Kidney epithelial cell (primary cell): ENCODE data around the gene KCNMB2. TPM values are rescaled to one million over a fixed set of nuclear protein-coding genes. Genes with fewer than 3 reads are reported as not detected.

ENCODE experiments used
- DNase-seq: peaks from one replicate; pipeline ENCODE4 v3.0.0-alpha.2; 2010; ENCODE audit warnings: low read depth
- H3K27me3 ChIP-seq: 2 replicates; pipeline ENCODE4 v1.6.0; 2011; ENCODE audit warnings: low read length; ENCODE audit not compliant: control insufficient read depth, insufficient read depth
- H3K36me3 ChIP-seq: 2 replicates; pipeline ENCODE4 v1.5.1; 2011; ENCODE audit warnings: low read length; ENCODE audit not compliant: control insufficient read depth, insufficient read depth
- H3K4me3 ChIP-seq: 2 replicates; pipeline ENCODE4 v1.5.1; 2011; ENCODE audit warnings: low read depth, mild to moderate bottlenecking, control low read depth, low read length
- CTCF ChIP-seq: IDR thresholded peaks from 2 replicates; pipeline ENCODE4 v1.5.1; 2011; ENCODE audit warnings: mild to moderate bottlenecking, moderate library complexity, low read length, control low read depth, inconsistent platforms; ENCODE audit not compliant: insufficient read depth, poor library complexity, severe bottlenecking
- total RNA-seq: library from RNA; depleted of rRNA; stranded (reverse); fragments of >200 nt; gene quantifications from 2 replicates; pipeline ENCODE4 v1.2.3, GENCODE V29; 2015

The KCNMB2 gene
- total RNA-seq, 1 donor from 2014 or later = 3.6 TPM

- no peaks in the 10 kb centered on the region for H3K36me3 ChIP-seq
- DNase-seq = no peak
- no peak for TF ChIP-seq CTCF
- H3K4me3 ChIP-seq = no peak overlapping the region
- H3K27me3 ChIP-seq = no peaks in the 10 kb centered on the region
These were observed 213.2 kb downstream of the KCNMB2 start for GRCh38 chr3:178749471-178749870.

GRCh38 chr3:178750639-178751300 lies 214.5 kb downstream of the KCNMB2 start:
- Histone ChIP-seq H3K4me3 (no peak overlapping the region), H3K36me3 (no peaks in the 10 kb centered on the region), H3K27me3 (no peaks in the 10 kb centered on the region)
- DNase-seq = no peak
- no peak for TF ChIP-seq CTCF

- DNase-seq = no peak
- no peaks in the 10 kb centered on the region for H3K36me3 ChIP-seq
- H3K4me3 ChIP-seq = no peak overlapping the region
- TF ChIP-seq CTCF = no peak
- H3K27me3 ChIP-seq = no peaks in the 10 kb centered on the region
These were observed 216.6 kb downstream of the KCNMB2 start for GRCh38 chr3:178752843-178753242.

GRCh38 chr3:178754852-178755510 lies 218.7 kb downstream of the KCNMB2 start:
- no peak for DNase-seq
- TF ChIP-seq CTCF = no peak
- H3K36me3 ChIP-seq = no peaks in the 10 kb centered on the region
- H3K27me3 ChIP-seq = no peaks in the 10 kb centered on the region
- no peak overlapping the region for H3K4me3 ChIP-seq

GRCh38 chr3:178761024-178761423 lies 224.8 kb downstream of the KCNMB2 start:
- H3K4me3 ChIP-seq = no peak overlapping the region
- no peaks in the 10 kb centered on the region for H3K36me3 ChIP-seq
- DNase-seq = no peak
- TF ChIP-seq CTCF = no peak
- H3K27me3 ChIP-seq = no peaks in the 10 kb centered on the region
